SIG-M5 treated with dmso at 0.1 percent for 504 hours (cell line): ENCODE measurements around the gene BSPRY.
"Not testable (repeated sequence)": the region's sequence is repeated elsewhere in the genome, so short reads cannot be mapped to it uniquely, and the experiment has no call there.

Experiments used
- DNase-seq: peaks from one replicate; lab custom pipeline; 2025; ENCODE audit not compliant: unreplicated experiment; lab: John Stamatoyannopoulos, UW

Gene BSPRY

DNA sequence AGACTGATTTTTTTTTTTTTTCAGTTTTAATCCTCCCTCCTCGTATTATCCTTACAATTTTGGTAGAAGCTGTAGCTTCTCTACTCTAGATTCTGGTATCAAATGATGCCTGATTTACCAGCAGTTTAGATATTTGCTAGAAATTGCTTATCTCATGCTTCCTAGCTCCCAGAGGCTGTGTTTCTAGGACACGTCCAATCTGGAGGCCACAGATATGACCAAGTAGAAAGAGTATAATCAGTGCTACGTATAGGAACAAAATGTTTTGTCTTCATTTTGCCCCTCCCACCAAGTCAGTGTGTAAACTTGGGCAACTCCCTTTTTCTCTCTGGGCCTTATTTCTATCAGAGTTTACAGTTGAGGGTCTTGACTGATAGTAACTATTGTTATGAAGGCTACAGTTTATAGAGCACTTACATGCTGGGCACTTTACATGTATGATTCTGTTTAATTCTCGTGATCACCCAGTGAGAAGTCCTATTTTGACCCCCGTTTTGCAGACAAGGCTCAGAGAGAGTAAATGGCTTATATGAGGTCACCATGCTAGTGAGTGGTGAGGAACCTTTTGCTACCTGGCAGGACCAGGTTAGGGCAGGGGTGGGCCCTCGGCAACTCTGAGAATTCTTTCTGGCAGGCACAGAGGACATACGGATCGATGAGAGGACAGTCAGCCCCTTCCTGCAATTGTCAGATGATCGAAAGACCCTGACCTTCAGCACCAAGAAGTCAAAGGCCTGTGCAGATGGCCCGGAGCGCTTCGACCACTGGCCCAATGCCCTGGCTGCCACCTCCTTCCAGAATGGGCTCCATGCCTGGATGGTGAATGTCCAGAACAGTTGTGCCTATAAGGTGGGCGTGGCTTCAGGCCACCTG is 19.9 kb downstream of the BSPRY start:
- DNase-seq = no peak

DNA sequence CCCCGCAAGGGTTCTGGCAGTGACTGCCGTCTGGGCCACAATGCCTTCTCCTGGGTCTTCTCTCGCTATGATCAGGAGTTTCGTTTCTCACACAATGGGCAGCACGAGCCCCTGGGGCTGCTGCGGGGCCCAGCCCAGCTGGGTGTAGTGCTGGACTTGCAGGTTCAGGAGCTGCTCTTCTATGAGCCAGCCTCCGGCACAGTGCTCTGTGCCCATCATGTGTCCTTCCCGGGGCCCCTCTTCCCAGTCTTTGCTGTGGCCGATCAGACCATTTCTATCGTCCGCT is 20.5 kb downstream of the BSPRY start:
- DNase-seq = no peak

DNA sequence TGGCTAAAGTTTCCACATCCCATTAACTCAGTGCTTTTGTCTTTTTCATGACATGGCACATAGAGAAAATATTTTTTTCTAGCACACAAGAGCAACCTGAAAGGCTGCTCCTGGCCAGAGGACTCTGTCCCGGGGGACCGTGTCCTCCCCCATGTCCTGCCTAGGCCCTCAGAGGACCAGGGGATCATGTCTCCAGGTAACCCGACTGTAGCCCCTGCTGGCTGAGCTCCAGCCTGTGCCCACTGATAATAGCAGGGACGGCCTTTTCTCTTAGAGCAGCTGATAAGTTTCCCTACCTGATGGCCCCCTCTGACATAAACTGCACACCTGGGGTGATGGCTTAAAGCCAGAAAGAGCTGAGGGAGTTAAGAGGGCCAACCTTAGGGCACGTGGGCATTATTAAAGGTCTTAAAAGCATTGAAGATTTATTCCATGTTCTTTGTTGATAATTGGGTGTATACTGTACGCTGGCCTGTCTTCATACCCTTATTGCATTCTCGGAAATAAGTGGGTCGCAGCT is 21.5 kb downstream of the BSPRY start:
- DNase-seq = no peak

DNA sequence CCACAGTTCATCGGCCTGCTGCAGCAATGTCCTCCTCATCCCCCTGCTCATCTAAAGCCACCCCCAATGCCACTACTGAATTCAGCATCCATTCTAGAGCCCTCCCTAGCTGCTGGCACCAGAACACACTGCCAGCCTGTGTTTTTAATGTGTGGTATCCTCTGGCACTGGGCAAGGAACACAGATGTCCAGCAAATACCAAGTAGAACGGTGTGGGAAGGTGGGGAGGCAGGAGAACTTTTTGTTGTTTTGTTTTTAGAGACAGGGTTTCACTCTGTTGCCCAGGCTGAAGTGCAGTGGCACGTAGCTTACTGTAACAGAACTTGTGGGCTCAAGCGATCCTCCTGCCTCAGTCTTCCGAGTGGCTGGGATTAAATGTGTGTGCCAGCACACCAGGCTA is 22.7 kb downstream of the BSPRY start:
- DNase-seq = no peak

DNA sequence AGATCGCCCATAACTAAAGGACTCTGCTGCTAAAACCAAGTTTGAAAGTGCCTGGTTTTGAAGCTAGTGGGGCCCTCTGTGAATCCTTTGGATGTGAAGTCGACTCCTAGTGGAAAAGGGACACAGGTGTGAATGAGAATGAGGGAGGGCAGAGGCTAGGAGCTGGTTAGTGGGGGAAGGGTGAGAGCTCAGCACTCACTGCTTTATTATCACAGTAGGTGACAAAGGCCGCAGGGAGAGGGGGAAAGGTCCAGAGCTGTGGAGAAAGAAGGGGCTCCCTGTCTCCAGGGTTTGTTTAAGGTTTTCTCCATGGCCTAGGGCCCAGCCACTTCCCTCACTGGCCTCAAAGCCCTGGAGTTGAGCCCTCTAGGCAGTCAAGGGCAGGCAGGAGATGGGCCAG is 23.9 kb downstream of the BSPRY start:
- no peak for DNase-seq

DNA sequence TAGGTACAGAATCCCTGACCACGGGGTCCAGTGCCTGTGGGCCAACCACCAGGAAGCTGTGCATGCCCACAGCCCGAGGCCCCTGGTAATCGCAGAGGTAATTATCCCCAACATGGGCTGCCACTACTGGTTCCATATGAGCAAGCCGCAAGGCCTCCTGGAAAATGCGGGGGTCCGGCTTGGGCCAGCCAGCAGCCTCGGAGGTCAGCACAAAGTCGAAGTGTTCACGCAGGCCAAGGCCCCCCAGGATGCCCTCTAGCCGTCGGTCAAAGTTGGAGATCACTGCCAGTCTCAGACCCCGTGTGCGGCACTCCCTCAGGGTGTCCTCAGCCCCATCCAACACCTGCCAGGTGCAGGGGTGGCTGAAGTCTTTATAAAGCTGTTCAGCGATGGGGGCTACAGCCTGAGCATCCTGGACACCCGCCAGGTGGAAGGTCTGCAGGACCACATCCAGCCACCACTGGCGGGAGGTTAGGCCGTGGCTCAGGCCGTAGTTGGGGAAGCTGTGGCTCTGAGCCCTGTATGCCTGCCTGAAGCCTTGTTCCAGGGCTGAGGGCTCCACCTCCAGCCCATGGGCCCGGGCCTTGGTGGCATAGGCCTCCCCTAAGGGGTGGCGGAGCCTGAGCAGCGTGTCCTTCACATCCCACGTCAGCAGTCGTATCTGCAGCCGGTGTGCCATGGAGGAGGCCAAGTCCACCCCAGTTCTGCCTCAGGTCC is 24.5 kb downstream of the BSPRY start:
- DNase-seq = no peak

DNA sequence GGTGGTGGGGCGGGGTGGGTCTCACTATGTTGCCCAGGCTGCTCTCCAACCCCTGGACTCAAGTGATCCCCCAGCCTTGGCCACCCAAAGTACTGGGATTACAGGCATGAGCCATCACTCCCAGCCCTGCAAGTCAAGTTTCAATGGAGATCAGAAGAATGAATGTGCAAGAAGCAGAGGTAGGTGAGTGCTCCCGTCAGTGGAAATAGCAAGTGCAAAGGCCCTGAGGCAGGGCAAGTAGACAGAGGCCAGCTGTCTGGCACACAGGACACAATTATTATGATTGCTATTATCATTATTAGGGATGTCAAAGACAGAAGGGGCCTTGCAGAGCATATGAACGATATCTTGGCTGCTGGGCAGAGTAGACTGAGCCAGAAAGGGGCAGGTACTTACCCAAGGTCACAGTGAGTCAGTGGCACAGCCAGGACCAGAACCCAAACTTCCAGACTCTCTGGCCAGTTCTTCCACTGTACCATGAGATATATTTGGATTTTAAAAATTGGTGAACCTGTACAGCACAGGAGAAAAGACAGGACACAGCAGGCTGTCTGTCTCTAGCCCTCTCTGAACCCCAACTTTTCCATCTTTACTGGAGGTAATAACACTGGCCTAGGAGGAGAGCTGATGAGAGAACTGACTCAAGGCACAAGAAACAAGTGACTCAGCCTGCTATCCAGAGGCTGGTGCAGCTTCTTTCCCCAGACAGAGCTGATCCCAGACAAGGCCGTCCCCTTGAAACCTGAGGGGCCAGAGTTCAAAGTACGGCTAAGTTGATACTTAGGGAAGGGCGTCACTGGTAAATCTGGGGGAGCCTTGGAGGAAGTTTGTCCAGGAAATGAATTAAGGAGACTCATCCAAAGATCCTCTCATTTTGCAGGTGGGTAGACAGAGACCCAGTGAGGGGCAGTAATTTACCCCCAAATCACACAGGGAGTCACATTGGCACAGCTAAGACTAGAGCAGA is 26.0 kb downstream of the BSPRY start:
- no peak for DNase-seq

DNA sequence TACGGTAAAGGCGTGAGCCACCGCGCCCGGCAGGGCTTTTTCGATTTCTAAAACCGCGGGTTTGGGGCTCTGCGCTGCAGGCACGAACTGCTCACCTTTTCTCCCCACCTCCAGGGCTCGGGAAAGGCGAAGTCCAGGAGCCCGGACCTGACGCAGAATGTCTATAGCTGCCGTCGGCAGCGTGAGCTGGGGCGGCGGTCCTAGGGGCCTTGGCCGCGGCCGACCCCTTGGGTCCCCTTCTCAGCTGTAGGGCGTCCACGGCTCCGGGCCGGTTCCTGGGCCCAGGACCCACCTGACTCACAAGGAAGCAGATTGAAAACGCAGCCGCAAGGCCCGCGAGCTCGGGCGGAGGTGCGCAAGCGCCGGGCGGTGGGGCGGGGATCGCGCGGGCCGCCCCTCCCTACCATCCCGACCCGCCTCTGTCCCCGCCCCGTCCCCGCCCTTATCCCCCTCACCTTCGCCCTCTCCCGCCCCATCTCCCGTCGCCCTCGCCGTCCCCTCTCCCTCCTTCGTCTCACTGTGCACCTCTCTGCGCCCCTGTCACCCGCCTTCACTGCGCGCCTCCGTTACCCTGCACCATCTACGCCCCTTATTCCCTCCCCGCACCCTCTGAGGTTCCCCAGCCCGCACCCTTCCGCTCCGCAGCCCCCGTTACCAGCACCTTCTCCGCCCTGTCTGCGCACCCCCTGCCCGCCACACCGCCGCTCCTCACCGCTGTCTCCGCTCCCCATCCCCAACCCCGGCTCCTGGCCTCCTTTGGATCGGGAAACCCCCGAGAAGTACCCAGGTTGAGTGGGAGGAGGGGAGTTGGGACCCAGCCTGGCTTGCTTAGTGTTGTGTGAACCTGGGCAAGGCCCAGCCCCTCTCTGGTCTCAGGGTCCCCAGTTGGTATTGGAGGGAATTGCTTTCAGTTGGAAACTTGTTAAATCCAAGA is 27.6 kb downstream of the BSPRY start, which contains the start of gene HDHD3:
Gene HDHD3, minus strand, starts transcription at position 353 of the 934 bp plus-strand sequence. CDS start 2,632 bp downstream, outside the sequence.
- peak; percentile 63 for DNase-seq

DNA sequence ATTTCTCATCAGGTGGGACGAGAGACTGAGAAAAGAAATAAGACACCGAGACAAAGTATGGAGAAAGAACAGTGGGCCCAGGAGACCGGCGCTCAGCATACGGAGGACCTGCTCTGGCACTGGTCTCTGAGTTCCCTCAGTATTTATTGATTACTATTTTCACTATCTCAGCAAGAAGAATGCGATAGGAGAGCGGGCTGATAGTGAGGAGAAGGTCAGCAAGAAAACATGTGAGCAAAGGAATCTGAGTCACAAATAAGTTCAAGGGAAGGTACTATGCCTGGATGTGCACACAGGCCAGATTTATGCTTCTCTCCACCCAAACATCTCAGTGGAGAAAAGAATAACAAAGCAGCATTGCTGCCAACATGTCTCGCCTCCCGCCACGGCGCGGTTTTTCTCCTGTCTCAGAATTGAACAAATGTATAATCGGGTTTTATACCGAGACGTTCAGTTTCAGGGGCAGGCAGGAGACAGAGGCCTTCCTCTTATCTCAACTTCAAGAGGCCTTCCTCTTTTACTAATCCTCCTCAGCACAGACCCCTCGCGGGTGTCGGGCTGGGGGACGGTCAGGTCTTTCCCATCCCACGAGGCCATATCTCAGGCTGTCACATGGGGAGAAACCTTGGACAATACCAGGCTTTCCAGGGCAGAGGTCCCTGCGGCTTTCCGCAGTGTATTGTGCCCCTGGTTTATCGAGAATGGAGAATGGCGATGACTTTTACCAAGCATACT is 29.9 kb downstream of the BSPRY start:
- not testable (repeated sequence) for DNase-seq

DNA sequence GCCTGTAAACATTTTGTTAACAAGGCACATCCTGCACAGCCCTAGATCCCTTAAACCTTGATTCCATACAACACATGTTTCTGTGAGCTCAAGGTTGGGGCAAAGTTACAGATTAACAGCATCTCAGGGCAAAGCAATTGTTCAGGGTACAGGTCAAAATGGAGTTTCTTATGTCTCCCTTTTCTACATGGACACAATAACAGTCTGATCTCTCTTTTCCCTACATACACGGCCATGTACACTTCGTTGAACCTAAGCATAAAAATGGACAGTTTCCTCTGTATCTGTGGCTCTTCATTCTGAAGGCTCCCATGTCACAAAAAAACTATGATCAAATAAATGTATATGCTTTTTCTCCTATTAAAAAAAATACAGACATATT is 30.5 kb downstream of the BSPRY start:
- DNase-seq = not testable (repeated sequence)

DNA sequence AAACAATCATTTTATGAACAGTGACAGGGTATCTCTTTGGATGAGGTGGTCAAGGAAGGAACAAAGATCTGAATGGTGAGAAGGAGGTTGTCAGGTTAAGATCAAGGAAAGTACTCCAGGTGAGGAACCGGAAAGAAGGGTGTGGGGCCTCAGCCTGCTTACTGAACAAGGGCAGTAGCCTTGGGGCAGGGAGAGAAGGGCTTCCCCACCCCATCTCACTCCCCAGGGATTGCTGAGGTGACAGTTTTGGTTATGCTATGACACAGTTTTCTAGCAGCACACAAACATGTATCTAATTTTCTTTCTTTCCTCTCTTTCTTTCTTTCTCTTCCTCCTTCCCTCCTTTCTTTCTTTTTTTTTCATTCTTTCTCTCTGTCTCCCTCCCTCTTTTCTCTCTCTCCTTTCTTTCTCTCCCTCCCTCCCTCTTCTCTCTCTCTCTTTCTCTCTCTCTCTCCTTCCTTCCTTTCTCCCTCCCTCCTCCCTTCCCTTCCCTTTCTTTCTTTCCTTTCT is 31.6 kb downstream of the BSPRY start:
- no peak for DNase-seq

DNA sequence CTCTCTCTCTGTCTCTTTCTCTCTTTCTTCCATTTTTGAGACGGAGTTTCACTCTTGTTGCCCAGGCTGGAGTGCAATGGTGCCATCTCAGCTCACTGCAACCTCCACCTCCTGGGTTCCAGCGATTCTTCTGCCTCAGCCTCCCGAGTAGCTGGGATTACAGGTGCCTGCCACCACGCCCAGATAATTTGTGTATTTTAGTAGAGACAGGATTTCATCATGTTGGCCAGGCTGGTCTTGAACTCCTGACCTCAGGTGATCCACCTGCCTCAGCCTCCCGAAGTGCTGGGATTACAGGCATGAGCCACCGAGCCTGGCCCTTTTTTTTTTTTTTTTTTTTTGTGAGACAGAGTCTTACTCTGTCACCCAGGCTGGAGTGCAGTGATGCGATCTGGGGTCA is 32.1 kb downstream of the BSPRY start:
- DNase-seq = not testable (repeated sequence)

DNA sequence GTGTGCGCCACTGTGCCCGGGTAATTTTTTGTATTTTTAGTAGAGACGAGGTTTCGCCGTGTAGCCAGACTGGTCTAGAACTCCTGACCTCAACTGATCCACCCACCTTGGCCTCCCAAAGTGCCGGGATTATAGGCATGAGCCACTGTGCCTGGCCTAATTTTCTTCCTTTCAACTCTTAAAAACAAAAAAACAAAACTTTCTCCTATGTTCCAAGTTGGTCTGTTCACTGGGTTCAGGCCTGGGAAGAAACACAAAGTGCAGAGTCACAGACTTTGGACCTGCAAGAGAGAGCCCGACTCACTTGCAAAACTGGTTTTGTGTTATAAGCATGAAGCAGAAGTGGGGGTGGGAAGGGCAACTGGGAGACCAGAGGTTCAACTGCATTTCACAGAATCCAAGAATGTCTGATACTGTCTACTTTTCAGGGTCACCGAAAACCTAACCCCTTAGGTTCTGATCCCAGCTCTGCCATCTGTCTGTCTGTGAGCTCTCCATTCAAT is 32.6 kb downstream of the BSPRY start:
- DNase-seq = peak; percentile 73

DNA sequence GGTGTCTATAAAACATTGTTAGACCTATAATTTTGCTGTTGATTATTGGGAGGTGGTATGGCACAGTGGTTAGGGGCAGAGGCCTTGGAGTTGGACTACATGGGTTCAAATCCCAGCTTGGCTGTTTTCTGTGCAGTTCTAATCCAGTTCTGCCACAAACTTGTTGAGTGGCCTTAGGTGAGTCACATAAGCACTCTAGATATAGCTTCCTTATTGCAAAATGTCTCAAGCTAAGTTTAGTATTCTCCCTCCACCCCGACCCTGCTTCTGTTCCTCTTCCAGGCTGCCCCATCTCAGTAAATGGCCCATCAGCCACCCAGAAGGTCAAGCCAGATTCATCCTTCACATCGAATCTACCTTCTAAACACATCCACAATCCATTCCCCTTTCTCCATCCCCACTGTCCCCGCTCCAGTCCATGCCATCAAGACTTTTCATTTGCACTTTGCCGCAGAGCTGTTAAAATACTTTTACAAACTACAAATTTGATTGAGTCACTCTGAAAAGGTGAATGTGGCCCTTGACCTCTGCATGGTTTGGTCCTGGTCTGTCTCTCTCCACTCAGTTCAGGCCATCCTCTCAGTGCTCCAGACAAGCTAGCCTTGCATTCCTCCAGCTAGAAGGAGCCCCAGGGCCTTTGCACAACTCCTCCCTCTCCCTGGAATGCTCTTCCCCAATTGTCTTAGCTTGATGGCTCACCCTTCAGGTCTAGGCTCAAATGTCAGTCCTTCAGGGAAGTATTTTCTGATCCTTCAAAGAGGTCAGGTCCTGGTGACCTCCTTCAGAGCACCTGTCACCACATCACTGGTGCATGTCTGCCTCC is 37.4 kb downstream of the BSPRY start:
- DNase-seq = peak; percentile 58

DNA sequence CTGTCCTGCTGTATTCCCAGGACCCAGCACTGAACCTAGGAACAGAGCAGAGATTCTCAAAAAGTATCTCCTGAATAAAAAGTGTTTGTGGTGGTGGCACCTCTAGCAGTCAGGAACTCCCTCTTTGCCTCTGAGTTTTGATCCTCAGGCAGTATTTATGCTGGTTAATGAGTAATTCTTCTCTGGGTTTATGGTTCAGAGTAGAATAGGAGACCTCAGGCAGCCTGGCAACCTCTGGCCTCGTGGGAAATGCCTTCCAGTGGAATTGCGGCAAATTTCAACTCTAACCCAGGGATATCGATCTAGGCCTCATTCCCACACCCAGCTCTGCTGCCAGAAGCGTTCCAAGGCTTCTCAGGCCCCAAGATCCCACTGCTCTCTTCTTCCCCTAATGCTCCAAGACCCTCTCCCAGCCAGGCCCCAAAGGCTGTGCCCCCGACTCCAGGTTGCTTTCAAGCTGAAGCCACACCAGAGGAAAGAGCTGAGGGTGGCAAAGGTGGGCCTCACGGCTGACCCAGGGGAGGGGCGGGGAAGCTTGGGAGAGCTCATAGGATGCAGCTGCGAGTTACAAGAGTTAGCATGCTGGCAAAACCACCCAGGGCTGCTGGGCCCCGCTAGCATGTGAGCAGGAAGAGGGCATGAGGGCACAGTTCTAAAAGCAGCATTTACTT is 38.4 kb downstream of the BSPRY start:
- DNase-seq = no peak

DNA sequence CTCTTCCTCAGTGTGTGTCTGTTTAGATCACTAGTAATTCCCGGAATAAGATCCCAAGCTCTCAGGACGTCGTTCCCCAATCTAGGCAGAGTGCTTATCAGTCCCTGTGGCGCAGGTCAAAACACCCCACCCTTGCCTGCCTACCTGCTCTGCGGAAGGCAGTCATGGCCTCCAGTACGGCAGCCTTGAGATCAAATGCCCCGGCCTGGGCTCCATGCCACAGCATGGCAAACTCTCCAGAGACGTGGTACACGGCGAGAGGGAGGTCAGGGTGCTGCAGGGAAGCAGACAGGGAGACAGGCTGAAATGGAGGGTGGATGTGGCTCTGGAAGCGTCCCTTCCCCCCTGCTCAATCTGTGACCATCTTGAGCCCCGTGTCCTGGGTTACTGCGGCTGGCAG is 39.5 kb downstream of the BSPRY start:
- no peak for DNase-seq

DNA sequence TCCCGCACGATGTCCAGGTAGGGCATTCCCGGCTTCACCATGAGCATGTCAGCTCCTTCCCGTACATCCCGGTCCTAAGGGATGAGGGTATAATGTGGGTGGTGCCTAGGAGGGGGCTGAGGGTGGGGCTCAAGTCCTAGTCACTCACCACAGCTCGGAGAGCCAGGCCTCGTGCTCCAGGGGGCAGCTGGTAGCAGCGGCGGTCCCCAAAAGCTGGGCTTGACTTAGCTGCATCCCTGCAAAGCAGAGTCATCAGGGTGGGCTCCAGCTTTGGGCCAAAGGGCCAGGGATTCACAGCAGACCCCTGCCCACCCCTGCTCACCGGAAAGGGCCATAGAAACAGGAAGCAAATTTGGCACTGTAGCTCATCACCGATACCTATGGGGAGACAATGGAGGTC is 40.1 kb downstream of the BSPRY start:
- no peak for DNase-seq
